T-cell (primary cell): ENCODE data around the gene CYLC2. TPM values are rescaled to one million over a fixed set of nuclear protein-coding genes. Genes with fewer than 3 reads are reported as not detected.

ENCODE experiments used
- ATAC-seq, 4 experiments: fragments of 200-7000 bp in 3 of 4; fragments of 150-1000 bp in 1 of 4; cut with Tn5 transposase; replicated peaks in 1 of 4; 1 replicate in 3 of 4; 2 replicates in 1 of 4; pipeline ENCODE4 v1.10.0; 2021; ENCODE audit warnings: moderate library complexity in 3 of 4, mild to moderate bottlenecking in 2 of 4, moderate number of reproducible peaks in 1 of 4
- CTCF ChIA-PET, 2 donors: fragments of 300-600 bp; sonication (Branson Sonifier 250); formaldehyde crosslinking; loops; one replicate each; lab custom pipeline; 2022; ENCODE audit warnings: antibody characterized with exemption in 2 of 2; lab: Charles Lee
- POLR2A ChIA-PET, 2 donors: fragments of 300-600 bp; sonication (Branson Sonifier 250); formaldehyde crosslinking; loops; one replicate each; lab custom pipeline; 2022; ENCODE audit warnings: antibody characterized with exemption in 2 of 2; lab: Charles Lee
- DNase-seq, 35 experiments: peaks; one replicate each; pipeline versions ENCODE4 v3.0.0 to v3.0.0-alpha.2; 2013 to 2023
- H3K27ac ChIP-seq: one replicate; pipeline ENCODE4 v1.5.1; 2013; ENCODE audit warnings: low read length
- H3K27me3 ChIP-seq, 2 experiments: replicated peaks in 1 of 2; 1 replicate in 1 of 2; 2 replicates in 1 of 2; pipeline versions ENCODE4 v1.6.1 to v1.7.0; 2013; ENCODE audit warnings: low read length in 1 of 2, mixed read lengths in 1 of 2; ENCODE audit not compliant: control insufficient read depth in 2 of 2, insufficient read depth in 2 of 2; ENCODE audit errors: extremely low read depth in 1 of 2
- H3K36me3 ChIP-seq, 2 donors: 1 replicate in 1 of 2; 2 replicates in 1 of 2; pipeline versions ENCODE4 v1.6.1 to v1.7.0; 2013; ENCODE audit warnings: low read length in 1 of 2; ENCODE audit not compliant: control insufficient read depth in 2 of 2, insufficient read depth in 1 of 2; ENCODE audit errors: extremely low read depth in 1 of 2
- H3K4me1 ChIP-seq, 2 experiments: 1 replicate in 1 of 2; 2 replicates in 1 of 2; pipeline versions ENCODE4 v1.6.1 to v1.7.0; 2013; ENCODE audit warnings: low read length in 2 of 2, mixed read lengths in 1 of 2; ENCODE audit not compliant: insufficient read depth in 2 of 2, control insufficient read depth in 1 of 2; ENCODE audit errors: extremely low read depth in 1 of 2
- H3K4me3 ChIP-seq, 2 donors: 1 replicate in 1 of 2; 2 replicates in 1 of 2; pipeline versions ENCODE4 v1.5.1 to v1.7.0; 2013; ENCODE audit warnings: mild to moderate bottlenecking in 2 of 2, low read length in 1 of 2, moderate library complexity in 1 of 2; ENCODE audit not compliant: control insufficient read depth in 1 of 2; ENCODE audit errors: extremely low read depth in 1 of 2
- H3K9me3 ChIP-seq: 2 replicates; pipeline ENCODE4 v1.7.0; 2013
- H3K27ac Mint-ChIP-seq, 2 donors: one replicate each; pipeline ENCODE4 v1.8.0; 2020 to 2021; ENCODE audit warnings: mild to moderate bottlenecking in 2 of 2, mixed read lengths in 2 of 2
- H3K27me3 Mint-ChIP-seq, 2 donors: one replicate each; pipeline ENCODE4 v1.8.0; 2021 to 2022; ENCODE audit warnings: mixed read lengths in 2 of 2
- H3K36me3 Mint-ChIP-seq: one replicate; pipeline ENCODE4 v1.8.0; 2021; ENCODE audit warnings: mixed read lengths
- H3K4me1 Mint-ChIP-seq, 3 donors: one replicate each; pipeline ENCODE4 v1.8.0; 2020 to 2022; ENCODE audit warnings: mixed read lengths in 3 of 3, mild to moderate bottlenecking in 1 of 3
- H3K4me3 Mint-ChIP-seq, 3 donors: one replicate each; pipeline ENCODE4 v1.8.0; 2020 to 2022; ENCODE audit warnings: mild to moderate bottlenecking in 3 of 3, mixed read lengths in 3 of 3, moderate library complexity in 3 of 3
- H3K9me3 Mint-ChIP-seq, 3 donors: one replicate each; pipeline ENCODE4 v1.8.0; 2020 to 2022; ENCODE audit warnings: mixed read lengths in 3 of 3
- WGBS: methylation state at CpG from one replicate; pipeline ENCODE4 v1.1.5; 2013; ENCODE audit warnings: missing lambda C conversion rate; ENCODE audit not compliant: insufficient coverage; 5-methylcytosine and 5-hydroxymethylcytosine counted together
- total RNA-seq, 35 experiments: library from RNA in 6 of 35; stranded (reverse) in 6 of 35; fragments of 120-200 nt in 1 of 35; gene quantifications; one replicate each; pipeline versions ENCODE4 v1.2.1 to v1.2.4 and lab custom pipeline; 2013 to 2026

The CYLC2 gene
- not detected for total RNA-seq
- total RNA-seq (2013) = not detected
- 0 to 0.29 (median 0) reads per million in 29 experiments for total RNA-seq (lab: John Stamatoyannopoulos, UW)

- no peak within 1 kb of the TSS for H3K27ac ChIP-seq
- H3K4me1 ChIP-seq = no peaks in the 10 kb centered on the region
- ChIA-PET CTCF (no interaction called here), POLR2A (interaction anchor here in 1 of 2 donors (0.5 kb wide), 1 partner anchor 417 kb away, joined by 3 read pairs; no protein-coding TSS in a partner anchor)
- Mint-ChIP-seq H3K4me1 (no peaks in the 10 kb centered on the region), H3K36me3 (no peaks in the 10 kb centered on the region), H3K27me3 (no peaks in the 10 kb centered on the region), H3K9me3 (peaks cover 4 to 6% (median 5%) of the 10 kb centered on the region in 3 donors), H3K4me3 (no peak within 1 kb of the TSS), H3K27ac (no peak within 1 kb of the TSS)
- DNase-seq (no peak), ATAC-seq (no peak)
- no peaks in the 10 kb centered on the region for H3K27me3 ChIP-seq
- no peak within 1 kb of the TSS for H3K4me3 ChIP-seq
- no peaks in the 10 kb centered on the region for H3K36me3 ChIP-seq
- no peaks in the 10 kb centered on the region for H3K9me3 ChIP-seq
These were observed at the start of gene CYLC2 for GRCh38 chr9:102995033-102995432. Gene CYLC2, plus strand, starts transcription at chr9:102995333. Its CDS starts 48 bp downstream, at chr9:102995381.

GRCh38 chr9:102950346-102950745, 44.8 kb upstream of the CYLC2 start:
- H3K27me3 ChIP-seq = no peaks in the 10 kb centered on the region
- no peaks in the 10 kb centered on the region for H3K9me3 ChIP-seq
- CTCF ChIA-PET = no interaction called here
- H3K36me3 Mint-ChIP-seq = no peaks in the 10 kb centered on the region
- no peak overlapping the region for H3K4me3 ChIP-seq
- H3K27ac ChIP-seq = no peak overlapping the region
- H3K9me3 Mint-ChIP-seq = peaks cover 6 to 11% (median 8%) of the 10 kb centered on the region in 3 donors
- WGBS = no CpG with 5 or more reads among the region's 2 CpGs
- no peak for DNase-seq
- no peaks in the 10 kb centered on the region for H3K4me1 Mint-ChIP-seq
- no peaks in the 10 kb centered on the region for H3K27me3 Mint-ChIP-seq
- no peak overlapping the region for H3K4me3 Mint-ChIP-seq
- POLR2A ChIA-PET = no interaction called here
- H3K27ac Mint-ChIP-seq = no peak overlapping the region
- no peak for ATAC-seq
- no peaks in the 10 kb centered on the region for H3K4me1 ChIP-seq
- H3K36me3 ChIP-seq = no peaks in the 10 kb centered on the region

GRCh38 chr9:102966999-102967398, 28.1 kb upstream of the CYLC2 start:
- H3K4me1 ChIP-seq = no peaks in the 10 kb centered on the region
- H3K27me3 ChIP-seq = no peaks in the 10 kb centered on the region
- Mint-ChIP-seq H3K9me3 (peaks cover 14 to 31% (median 14%) of the 10 kb centered on the region in 3 donors), H3K27me3 (no peaks in the 10 kb centered on the region), H3K27ac (no peak overlapping the region), H3K4me1 (no peaks in the 10 kb centered on the region), H3K36me3 (no peaks in the 10 kb centered on the region), H3K4me3 (no peak overlapping the region)
- DNase-seq (no peak), ATAC-seq (no peak)
- WGBS = 94% methylated on average over 3 of the region's 7 CpGs
- H3K9me3 ChIP-seq = no peaks in the 10 kb centered on the region
- H3K4me3 ChIP-seq = no peak overlapping the region
- POLR2A ChIA-PET = no interaction called here
- no peaks in the 10 kb centered on the region for H3K36me3 ChIP-seq
- CTCF ChIA-PET = no interaction called here
- no peak overlapping the region for H3K27ac ChIP-seq

GRCh38 chr9:102967979-102968378, 27.2 kb upstream of the CYLC2 start:
- no peak overlapping the region for H3K27ac Mint-ChIP-seq
- H3K27me3 ChIP-seq = no peaks in the 10 kb centered on the region
- no peak for DNase-seq
- ATAC-seq = no peak
- H3K9me3 ChIP-seq = no peaks in the 10 kb centered on the region
- H3K9me3 Mint-ChIP-seq = peaks cover 14 to 32% (median 17%) of the 10 kb centered on the region in 3 donors
- 83% methylated on average over 2 of the region's 2 CpGs for WGBS
- H3K27ac ChIP-seq = no peak overlapping the region
- H3K4me3 Mint-ChIP-seq = no peak overlapping the region
- CTCF ChIA-PET = no interaction called here
- POLR2A ChIA-PET = interaction anchor here in 1 of 2 donors (0.6 kb wide), 1 partner anchor 122 kb away, joined by 3 read pairs; no protein-coding TSS in a partner anchor
- H3K36me3 Mint-ChIP-seq = no peaks in the 10 kb centered on the region
- H3K4me3 ChIP-seq = no peak overlapping the region
- H3K27me3 Mint-ChIP-seq = no peaks in the 10 kb centered on the region
- H3K4me1 Mint-ChIP-seq = no peaks in the 10 kb centered on the region
- H3K36me3 ChIP-seq = no peaks in the 10 kb centered on the region
- H3K4me1 ChIP-seq = no peaks in the 10 kb centered on the region

GRCh38 chr9:102972780-102973179, 22.4 kb upstream of the CYLC2 start:
- no peaks in the 10 kb centered on the region for H3K27me3 Mint-ChIP-seq
- no CpG with 5 or more reads among the region's 2 CpGs for WGBS
- no peak overlapping the region for H3K4me3 ChIP-seq
- H3K4me3 Mint-ChIP-seq = no peak overlapping the region
- ChIA-PET POLR2A (no interaction called here), CTCF (no interaction called here)
- no peaks in the 10 kb centered on the region for H3K9me3 ChIP-seq
- H3K4me1 Mint-ChIP-seq = no peaks in the 10 kb centered on the region
- no peak overlapping the region for H3K27ac ChIP-seq
- no peaks in the 10 kb centered on the region for H3K4me1 ChIP-seq
- H3K27ac Mint-ChIP-seq = no peak overlapping the region
- DNase-seq = no peak
- no peak for ATAC-seq
- no peaks in the 10 kb centered on the region for H3K36me3 ChIP-seq
- peaks cover 18 to 35% (median 20%) of the 10 kb centered on the region in 3 donors for H3K9me3 Mint-ChIP-seq
- no peaks in the 10 kb centered on the region for H3K36me3 Mint-ChIP-seq
- no peaks in the 10 kb centered on the region for H3K27me3 ChIP-seq

- DNase-seq (no peak), ATAC-seq (no peak)
- CTCF ChIA-PET = no interaction called here
- H3K27ac Mint-ChIP-seq = no peak overlapping the region
- no peaks in the 10 kb centered on the region for H3K9me3 ChIP-seq
- no peak overlapping the region for H3K27ac ChIP-seq
- H3K4me3 Mint-ChIP-seq = no peak overlapping the region
- H3K4me1 ChIP-seq = no peaks in the 10 kb centered on the region
- no peaks in the 10 kb centered on the region for H3K27me3 Mint-ChIP-seq
- no peaks in the 10 kb centered on the region for H3K36me3 ChIP-seq
- H3K27me3 ChIP-seq = no peaks in the 10 kb centered on the region
- H3K36me3 Mint-ChIP-seq = no peaks in the 10 kb centered on the region
- no peaks in the 10 kb centered on the region for H3K4me1 Mint-ChIP-seq
- WGBS = no CpG with 5 or more reads among the region's 1 CpG
- no peak overlapping the region for H3K4me3 ChIP-seq
- peaks cover 11 to 26% (median 18%) of the 10 kb centered on the region in 3 donors for H3K9me3 Mint-ChIP-seq
- POLR2A ChIA-PET = no interaction called here
These were observed 20.6 kb upstream of the CYLC2 start for GRCh38 chr9:102974530-102974929.

- no peak for DNase-seq
- ATAC-seq = no peak
- H3K36me3 ChIP-seq = no peaks in the 10 kb centered on the region
- Mint-ChIP-seq H3K27ac (no peak overlapping the region), H3K27me3 (no peaks in the 10 kb centered on the region), H3K9me3 (peaks cover 9 to 22% (median 17%) of the 10 kb centered on the region in 3 donors), H3K4me1 (no peaks in the 10 kb centered on the region), H3K36me3 (no peaks in the 10 kb centered on the region), H3K4me3 (no peak overlapping the region)
- POLR2A ChIA-PET = no interaction called here
- CTCF ChIA-PET = no interaction called here
- no peaks in the 10 kb centered on the region for H3K9me3 ChIP-seq
- H3K4me1 ChIP-seq = no peaks in the 10 kb centered on the region
- H3K4me3 ChIP-seq = no peak overlapping the region
- no peak overlapping the region for H3K27ac ChIP-seq
- no peaks in the 10 kb centered on the region for H3K27me3 ChIP-seq
- 72% methylated on average over 2 of the region's 4 CpGs for WGBS
These were observed 19.9 kb upstream of the CYLC2 start for GRCh38 chr9:102975251-102975650.
